C1 segment of cervical spinal cord (tissue), 14 donors: ENCODE measurements around the gene PIP4P1.
A peak's percentile ranks its signal among the peaks of the same experiment; 100 is the strongest.
"Not testable (repeated sequence)": the region's sequence is repeated elsewhere in the genome, so short reads cannot be mapped to it uniquely, and the experiment has no call there.

Source experiments
- DNase-seq, 14 donors: peaks; one replicate each; lab custom pipeline; 2025; lab: John Stamatoyannopoulos, UW

Gene PIP4P1

DNA sequence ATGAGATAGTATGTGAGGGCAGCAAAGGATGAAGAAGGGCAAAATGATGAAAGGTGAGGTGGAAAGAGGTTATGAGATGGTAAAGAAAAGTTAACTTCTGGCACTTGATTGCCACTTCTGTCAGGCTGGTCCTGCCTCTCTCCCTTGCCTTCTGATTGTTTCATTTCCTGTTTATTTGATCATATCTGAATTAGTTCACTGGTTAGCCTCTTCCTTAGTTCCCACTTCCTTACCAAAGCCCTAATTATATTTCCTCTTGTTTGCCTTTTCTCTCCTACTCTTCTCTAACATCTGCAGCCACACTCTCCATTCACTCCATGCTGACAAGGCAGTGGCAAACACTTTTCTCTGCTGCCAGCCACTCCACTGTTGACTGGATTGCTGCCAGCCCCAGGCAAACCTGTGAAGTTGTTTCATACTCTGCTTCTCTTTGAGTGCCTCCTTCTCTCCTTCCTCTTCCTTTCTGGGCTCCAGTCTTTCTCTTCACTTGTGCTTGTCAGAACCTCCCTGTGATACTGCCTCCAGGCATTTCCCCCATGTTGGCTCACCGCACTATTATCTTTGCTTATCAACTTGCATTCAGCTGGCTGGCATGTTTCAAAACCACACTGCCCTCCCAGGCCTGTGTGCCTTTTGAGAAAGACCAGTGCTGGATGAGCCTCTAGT, 16.1 kb upstream of the PIP4P1 start:
- peak in 7 of 14 donors; percentile 4 to 37 (median 7) for DNase-seq

- DNase-seq, result no peak
Measured at GRCh38 chr14:20476776-20477175, 15.5 kb upstream of the PIP4P1 start.

DNA sequence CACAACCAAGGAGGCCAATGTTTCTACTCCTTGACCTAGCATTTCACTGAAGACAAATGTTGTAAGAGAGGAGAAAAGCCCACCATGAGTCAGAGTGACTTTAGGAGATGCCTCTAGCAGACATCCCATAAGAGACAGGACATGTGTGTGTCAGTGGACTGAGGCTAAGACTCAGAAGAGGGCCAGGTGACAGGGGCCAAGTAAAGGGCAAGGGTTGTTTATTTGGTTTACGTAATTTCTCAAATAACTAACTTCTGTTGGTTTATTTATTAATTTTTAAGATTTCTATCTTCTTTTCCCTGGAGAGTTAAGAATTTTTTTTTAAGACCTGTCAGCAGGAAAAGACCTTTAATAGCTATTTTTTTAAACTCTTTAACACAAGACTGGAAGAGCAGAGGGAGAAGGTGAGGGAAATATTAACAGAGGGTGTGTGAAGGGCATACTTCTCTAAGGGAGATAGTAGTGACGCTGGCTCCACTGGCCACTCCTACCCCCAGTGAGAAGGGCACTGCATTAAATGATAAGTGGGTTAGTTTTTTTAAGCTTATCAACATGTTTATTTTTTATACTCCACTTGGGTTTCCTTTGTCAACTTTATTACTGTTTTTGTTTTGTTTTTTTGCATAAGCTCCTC, 11.4 kb upstream of the PIP4P1 start:
- DNase-seq, result no peak

DNA sequence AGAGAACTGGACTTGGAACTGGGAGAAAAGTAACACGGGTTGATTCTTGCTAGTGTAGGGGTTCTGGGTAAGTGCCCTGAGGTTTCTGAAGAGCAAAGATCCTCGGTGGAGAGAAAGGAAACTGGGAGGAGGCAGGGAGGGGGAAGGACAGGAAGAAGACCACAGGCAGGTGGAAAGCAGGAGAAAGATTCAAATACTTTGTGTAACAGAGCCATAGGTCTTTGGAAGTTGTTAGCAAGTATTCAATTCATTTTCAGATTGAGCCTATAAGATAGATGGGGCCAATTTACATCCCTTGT, 9.3 kb upstream of the PIP4P1 start:
- DNase-seq, result no peak

- peak in 8 of 14 donors; percentile 25 to 76 (median 49) for DNase-seq
Measured at GRCh38 chr14:20469890-20470602, 8.8 kb upstream of the PIP4P1 start.

DNA sequence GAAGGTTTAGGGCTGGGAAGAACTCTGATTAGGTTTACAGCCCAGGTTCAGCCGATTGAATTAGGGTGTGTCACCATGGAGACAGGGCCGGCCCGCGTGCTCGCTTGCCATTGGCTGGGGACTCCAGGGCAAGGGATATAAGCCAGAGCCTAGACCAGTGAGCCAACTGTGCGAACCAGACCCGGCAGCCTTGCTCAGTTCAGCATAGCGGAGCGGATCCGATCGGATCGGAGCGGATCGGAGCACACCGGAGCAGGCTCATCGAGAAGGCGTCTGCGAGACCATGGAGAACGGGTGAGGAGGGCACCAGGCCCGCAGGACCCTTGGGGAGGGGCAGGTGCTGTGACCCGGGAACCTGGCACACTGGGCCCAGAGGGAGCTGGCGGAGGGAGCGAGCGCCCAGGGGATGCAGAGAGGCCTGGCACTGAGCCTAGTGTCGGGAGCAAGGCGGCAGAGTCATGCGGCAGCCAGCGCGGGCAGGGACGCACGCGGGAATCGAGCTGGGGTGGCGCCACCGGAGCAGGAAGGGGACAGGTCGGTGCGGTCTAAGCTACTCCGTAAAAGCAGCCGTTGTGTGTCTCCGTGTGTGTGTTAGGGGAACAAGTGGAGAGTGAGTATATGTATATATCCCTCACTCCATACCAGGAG, 8.1 kb upstream of the PIP4P1 start, which contains the start of gene PNP:
Gene PNP (plus strand): TSS at position 165 of the 648 bp plus-strand sequence. CDS start 119 bp downstream, at position 284.
- peak; percentile 26 to 89 (median 78) for DNase-seq

DNA sequence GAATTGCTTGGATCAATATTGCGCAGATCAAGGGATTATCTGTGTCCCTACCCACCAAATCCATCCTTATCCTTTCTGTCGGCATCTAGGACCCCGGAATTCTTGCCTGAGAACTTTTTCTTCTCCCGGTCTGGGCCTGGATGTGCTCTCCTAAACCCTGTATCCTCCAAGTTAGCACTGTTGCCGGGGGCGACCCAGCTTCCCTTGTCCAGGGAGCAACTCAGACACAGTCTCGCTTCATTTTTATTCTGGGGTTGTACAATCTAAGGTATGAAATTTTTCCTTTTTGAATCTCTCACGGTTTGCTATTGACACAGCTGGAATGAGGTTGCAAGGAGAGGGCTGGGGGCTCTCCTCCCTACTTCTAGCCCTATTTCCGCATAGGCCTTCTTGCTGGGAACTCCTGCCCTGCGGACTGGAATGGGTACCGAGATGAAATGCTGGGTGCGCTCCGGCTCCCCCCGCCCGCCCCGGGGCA, 7.6 kb upstream of the PIP4P1 start:
- peak in 1 of 14 donors; percentile 49 for DNase-seq

DNA sequence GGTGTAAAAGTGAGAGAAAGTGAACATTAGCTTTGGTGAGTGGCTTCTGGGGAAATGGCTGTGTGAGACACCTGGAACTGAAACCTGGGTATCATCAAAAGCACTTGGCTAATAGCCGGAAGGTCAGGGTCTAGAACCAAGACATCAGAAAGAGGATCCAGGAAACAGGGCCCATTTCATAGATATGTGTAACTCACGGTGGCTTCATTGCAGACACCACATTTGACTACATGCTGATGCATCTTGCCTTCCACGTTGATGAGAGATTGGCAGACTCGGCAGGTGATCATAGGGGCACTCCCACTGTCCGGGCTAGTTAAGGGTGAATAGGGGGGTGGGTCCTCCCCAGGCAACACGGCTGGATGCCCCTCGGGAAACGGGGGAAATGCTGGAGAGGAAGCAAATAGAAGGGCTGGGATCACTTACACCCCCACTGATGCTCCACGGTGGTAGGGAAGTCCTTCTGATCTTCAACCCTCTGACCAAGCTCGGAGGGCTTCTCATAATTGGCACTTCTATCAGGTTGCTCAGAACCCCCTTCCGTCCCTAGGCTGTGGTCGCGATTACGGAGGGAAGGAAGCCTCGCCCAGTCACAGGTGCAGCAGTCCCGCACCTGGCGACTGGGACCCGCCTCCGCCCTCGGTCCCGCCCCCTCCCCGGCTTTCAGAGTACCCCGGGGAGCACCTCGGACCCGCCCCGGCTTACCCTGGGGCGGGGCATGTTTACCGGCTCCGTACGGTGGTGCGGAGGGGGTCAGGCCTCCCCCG, 593 bp downstream of the PIP4P1 start:
- no peak for DNase-seq

DNA sequence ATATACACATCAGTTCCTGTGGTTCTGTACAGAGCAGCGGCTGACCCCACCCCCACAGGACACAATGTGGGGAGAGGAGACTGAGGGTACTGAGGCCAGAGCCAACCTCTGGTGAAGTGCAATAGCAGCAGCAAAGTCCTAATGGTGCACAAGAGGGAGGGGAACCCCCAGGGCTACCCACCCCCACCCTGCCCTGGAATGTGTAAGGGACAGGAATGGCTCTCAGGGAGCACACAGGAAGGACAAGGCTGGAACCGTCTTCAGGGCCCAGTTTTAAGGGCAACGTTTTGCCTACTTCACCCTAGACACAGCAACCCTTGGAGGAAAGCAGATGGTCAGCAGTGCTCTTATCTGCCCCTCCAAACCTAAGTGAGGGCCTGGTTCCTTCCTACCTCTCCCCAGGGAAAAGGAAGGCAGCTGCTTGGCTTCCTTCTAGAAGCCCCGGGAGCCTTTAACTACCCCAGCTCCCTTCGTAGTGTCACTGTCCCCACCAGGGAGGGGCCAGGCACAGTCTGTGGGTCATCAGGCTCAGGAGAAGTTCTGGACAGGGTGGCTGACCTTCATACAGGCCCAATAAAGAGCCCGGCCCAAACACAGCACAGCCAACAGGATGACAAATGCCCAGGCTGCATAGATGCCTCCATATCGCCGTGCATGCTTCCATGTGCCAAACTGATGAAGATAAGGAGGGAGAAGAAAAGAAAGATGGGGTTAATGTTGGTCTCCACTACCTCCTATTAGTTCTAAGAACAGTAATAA, 3.0 kb downstream of the PIP4P1 start:
- no peak for DNase-seq

GRCh38 chr14:20456971-20457370, 4.3 kb downstream of the PIP4P1 start:
- peak in 1 of 14 donors; percentile 35 for DNase-seq

DNA sequence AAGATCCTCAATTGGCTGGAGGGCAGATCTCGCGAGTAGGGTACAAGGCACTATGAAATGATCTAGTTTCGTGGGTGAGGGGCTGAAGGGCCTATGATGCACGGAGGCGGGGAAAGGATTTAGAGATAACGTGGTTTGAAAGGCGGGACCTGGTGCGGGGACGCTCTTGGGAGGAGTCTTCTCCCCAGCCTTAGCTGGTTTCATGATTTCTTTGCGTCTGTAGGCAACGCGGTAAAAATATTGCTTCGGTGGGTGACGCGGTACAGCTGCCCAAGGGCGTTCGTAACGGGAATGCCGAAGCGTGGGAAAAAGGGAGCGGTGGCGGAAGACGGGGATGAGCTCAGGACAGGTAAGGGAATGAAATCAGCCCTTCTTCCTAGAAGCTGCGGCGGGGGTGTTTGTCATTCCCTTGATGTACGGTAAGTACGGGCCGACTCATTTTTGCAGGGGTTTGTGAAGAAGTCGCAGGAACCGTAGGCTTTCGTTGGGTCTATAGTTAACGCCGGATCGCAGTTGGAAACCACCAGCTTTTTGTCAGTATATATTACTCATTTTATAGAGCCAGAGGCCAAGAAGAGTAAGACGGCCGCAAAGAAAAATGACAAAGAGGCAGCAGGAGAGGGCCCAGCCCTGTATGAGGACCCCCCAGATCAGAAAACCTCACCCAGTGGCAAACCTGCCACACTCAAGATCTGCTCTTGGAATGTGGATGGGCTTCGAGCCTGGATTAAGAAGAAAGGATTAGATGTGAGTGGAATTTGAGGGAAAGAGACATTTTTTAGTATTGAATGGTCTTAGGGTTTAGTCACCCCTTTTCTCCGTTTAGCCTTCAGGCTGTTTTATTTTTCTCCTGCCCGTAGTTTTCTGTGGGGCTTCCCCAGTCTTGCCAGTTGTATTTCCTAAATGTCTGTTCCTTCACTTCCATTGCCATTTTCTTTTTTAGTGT, 5.6 kb downstream of the PIP4P1 start:
- peak in 2 of 14 donors; percentile 30 to 42 for DNase-seq

DNA sequence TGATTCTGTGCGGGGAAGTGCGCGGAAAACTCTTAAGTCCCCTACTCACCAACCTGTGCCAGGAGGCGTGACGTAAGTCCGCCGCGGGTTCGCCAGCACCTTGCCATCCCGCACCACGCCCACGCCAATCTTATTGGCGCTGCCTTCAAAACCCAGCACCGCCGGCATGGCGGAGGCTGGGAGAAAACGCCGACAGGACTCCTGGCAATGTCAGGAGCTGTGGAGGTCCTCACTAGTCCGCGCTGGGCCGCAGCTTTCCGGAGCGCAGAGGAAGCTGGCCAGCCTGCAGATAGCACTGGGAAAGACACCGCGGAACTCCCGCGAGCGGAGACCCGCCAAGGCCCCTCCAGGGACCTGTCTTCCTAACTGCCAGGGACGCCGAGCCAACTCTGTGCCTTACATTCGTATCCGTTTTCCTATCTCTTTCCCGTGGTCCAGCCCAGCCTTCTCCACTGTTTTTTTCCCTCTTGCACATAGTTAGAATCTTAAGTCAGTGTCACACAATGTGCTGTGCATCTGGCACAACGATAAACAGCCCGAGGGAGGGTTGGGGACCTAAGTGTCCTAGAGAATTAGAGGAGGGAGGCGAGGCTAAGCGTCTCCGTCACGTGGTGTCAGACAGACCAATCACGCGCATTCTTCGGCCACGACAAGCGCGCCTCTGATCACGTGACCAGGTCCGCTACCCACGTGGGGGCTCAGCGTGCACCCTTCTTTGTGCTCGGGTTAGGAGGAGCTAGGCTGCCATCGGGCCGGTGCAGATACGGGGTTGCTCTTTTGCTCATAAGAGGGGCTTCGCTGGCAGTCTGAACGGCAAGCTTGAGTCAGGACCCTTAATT, 6.5 kb downstream of the PIP4P1 start, which contains the start of the genes APEX1 and OSGEP:
Gene APEX1 (plus strand): TSS at position 711 of the 839 bp plus-strand sequence. CDS start 420 bp downstream, outside the sequence.
Gene OSGEP (minus strand): TSS at position 297 of the 839 bp plus-strand sequence. CDS start 129 bp downstream, at position 168.
- peak; percentile 80 to 98 (median 97) for DNase-seq

- DNase-seq, result not testable (repeated sequence)
Measured at GRCh38 chr14:20452831-20453230, 8.4 kb downstream of the PIP4P1 start.

DNA sequence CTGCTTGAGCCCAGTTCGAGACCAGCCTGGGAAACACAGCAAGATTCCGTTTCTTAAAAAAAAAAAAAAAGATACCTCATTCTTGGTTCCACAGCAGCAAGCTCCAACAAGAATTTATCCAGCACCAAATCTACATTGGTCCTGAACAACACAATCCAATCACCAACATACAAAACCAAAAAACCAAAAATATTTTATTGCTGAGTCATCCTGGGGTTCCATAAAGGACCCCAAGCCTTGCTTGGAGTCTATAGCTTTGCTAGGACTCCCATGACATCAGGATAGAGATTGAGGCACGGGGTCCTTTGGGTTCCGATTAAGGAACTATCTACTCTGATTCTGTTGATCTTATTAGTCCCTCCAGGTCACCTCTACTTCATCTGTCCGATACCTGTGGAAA, 14.3 kb downstream of the PIP4P1 start:
- no peak for DNase-seq

DNA sequence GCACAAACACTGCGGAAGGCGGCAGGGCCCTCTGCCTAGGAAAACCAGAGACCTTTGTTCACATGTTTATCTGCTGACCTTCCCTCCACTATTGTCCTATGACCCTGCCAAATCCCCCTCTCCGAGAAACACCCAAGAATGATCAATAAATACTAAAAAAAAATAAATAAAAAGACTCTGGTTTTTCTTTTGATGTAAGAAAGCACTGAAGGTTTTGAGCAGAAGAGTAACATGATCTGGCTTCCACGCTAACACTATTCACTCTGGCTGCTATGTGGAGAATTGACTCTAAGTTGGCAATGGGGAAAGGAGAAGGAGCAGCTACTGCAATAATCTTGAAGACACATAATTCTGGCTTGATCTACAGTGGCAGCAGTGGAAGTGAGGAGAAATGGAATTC, 17.6 kb downstream of the PIP4P1 start:
- not testable (repeated sequence) for DNase-seq

DNA sequence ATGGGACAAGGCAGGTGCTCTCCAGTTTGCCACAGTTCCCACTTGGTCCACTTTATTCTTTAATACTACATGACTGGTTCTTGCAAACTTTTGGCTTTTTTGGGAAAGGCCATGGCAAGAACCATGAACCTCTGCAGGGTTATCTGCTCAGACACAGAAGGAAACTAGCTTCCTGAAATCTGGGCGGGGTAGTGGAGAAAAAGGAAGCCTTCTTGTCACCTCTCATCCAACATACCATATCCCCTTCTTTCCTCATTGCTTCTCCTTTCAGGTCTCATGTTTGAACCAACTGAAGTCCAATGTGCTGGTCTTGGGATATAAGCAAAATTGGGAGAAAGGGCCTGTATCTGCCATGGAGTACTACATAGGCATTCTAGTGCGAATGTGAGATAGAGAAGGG, 19.8 kb downstream of the PIP4P1 start:
- no peak for DNase-seq

DNA sequence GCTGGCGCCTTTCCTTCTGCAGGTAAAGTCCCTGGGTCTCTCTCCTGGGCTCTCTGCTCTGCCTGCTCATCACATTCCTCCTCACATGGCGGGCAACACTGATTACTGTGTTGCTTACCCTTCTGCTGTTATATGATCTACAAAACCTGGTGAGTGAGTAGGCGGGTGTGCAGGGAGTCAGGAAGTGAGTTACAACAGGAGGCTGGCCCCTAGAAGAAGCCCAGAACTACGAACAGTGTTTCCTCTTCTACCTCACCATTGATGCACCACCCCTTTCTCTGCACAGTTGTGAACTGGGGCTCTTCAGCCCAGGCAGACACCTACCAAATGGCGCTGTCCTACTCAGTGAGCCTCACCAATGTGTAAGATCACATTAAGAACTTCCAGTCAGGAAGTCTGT, 20.4 kb downstream of the PIP4P1 start:
- no peak for DNase-seq

- DNase-seq, result no peak
Measured at GRCh38 chr14:20440465-20440864, 20.8 kb downstream of the PIP4P1 start.
